GM12873 (cell line): ENCODE results near the gene ZNF575.

Source experiments
- TF ChIP-seq, protein P1 (sequence below): IDR thresholded peaks from 2 replicates; pipeline ENCODE4 v1.5.1; 2012; ENCODE audit warnings: low read depth, mild to moderate bottlenecking, moderate library complexity, low read length, control low read depth; ENCODE audit not compliant: insufficient read depth; ENCODE audit errors: missing control alignments

ZNF575 gene

DNA sequence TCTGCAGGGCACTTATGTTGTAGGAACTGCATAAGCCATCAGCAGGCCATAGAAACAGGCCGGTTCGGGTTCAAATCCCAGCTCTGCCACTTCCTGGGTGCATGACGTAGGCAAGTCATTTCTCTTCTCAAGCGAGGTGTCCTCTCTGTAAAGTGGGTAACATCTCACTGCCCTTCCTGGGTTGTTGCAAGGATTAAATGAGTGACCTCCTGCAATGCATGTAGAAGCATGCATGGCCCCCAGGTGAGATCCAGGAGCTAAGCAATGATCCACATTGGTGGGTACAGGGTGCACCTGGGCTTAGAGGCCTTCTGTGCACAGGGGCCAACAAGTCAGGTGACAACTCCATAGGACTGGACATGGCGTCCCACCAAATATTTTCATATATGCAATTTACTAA lies 42.2 kb upstream of the ZNF575 start:
- TF ChIP-seq, protein P1, sequence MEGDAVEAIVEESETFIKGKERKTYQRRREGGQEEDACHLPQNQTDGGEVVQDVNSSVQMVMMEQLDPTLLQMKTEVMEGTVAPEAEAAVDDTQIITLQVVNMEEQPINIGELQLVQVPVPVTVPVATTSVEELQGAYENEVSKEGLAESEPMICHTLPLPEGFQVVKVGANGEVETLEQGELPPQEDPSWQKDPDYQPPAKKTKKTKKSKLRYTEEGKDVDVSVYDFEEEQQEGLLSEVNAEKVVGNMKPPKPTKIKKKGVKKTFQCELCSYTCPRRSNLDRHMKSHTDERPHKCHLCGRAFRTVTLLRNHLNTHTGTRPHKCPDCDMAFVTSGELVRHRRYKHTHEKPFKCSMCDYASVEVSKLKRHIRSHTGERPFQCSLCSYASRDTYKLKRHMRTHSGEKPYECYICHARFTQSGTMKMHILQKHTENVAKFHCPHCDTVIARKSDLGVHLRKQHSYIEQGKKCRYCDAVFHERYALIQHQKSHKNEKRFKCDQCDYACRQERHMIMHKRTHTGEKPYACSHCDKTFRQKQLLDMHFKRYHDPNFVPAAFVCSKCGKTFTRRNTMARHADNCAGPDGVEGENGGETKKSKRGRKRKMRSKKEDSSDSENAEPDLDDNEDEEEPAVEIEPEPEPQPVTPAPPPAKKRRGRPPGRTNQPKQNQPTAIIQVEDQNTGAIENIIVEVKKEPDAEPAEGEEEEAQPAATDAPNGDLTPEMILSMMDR: no peak

DNA sequence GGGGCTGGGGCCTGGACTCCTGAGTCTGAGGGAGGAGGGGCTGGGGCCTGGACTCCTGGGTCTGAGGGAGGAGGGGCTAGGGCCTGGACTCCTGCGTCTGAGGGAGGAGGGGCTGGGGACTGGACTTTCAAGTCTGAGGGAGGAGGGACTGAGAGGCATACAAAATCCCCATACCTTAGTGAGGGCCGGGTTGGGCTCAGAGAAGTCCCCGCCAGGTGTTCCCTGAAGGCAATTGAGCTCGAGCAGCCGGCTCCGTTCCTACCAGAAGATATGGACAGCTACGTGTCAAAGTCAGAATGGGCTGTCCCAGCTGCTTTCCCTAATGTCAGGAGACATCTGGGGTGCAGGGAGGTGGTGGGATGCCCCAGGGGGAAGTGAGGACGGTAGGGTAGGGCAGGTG lies 37.9 kb upstream of the ZNF575 start:
- TF ChIP-seq, protein P1: no peak

DNA sequence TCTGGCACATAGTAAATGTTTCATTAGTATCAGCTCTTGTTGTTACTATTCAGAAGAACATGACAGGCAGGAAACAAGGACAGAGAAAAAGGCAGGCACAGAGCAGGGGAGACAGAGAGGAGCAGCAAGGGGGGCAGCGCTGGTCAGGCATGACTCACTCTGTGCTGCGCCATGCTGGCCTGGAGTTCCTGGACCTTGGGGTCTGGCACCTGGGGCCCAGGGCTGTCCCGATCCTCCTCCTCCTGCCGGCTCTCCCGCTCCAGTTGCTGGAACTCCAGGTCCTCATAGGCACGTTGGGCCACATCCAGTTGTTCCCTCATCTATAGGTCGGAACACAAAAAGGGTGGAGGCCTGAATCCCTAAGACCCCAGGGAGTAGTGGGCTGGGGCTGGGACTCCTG lies 36.0 kb upstream of the ZNF575 start:
- TF ChIP-seq, protein P1: no peak

DNA sequence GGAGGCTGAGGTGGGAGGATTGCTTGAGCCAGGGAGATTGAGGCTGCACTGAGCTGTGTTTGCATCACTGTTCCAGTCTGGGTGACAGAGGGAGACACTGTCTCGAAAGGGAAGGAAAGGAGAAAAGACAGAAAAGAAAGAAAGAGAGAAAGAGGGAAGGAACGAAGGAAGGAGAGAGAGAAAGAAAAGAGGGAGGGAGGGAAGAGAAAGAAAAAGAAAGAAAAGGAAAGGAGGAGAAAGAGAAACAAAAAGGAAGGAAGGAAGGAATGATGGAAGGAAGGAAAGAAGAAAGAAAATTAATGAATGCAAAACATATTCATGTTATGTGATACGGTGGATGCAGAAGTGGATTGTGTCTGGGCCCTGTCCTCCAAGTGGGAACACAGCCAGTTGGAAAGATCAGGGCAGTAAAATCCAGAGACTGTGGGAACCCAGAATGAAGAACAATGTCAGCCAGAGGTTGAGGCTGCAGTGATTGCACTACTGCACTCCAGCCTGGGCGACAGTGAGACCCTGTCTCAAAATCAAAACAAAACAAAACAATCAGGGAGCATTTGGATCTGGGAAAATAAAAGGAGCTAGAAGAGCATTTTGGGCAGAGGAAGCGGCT lies 34.6 kb upstream of the ZNF575 start:
- TF ChIP-seq, protein P1: no peak

DNA sequence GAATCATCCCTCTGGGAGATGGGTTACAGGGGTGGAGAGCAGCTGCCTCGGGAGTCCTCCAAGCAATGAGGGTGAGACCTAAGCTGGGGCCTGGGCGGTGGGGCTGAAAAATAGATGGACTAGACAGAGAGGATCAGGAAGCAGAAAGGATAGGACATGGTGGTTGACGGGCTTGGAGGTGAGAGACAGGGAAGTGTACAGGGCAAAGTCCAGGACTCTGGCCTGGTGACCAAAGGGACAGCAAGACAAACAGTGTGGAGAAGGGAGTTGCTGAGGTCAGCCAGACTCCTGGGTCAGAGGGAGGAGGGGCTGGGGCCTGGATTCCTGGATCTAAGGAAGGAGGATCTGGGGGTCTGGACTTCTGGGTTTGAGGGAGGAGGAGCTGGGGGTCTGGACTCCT lies 33.9 kb upstream of the ZNF575 start:
- TF ChIP-seq, protein P1: no peak

DNA sequence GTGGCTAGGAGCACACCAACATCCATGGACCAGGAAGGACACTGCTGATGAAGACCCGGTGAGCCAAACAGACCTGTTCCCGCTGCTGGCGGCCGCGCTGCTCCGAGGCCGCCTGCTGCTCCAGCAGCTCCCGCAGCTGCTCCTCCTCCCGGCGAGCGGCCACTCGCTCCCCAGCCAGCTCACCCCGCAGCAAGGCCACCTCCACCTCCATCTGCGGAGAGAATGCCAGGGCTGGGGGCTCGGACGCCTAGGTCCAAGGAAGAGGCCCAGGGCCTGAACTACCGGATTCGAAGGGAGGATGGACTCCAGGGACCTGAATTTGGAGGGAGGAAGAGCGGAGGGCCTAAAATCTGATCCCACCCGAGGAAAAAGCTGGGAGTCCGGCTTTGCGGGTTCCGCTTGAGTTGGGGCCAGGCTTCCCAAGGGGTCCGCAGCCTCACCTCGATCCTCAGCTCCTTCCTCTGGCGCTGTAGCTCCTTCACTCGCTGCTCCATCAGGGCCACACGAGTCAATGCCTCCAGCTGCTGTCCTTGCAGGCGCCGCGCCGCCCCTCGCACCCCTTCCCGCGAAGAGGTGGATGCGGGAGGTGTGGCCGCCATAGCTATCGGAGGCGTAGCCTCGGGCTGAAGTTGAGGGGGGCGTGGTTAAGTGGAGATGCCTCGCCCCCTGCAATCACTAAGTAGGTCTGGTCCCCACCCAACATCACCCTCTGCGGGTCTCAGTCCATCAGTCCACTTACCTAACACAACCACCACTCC lies 31.1 kb upstream of the ZNF575 start:
- TF ChIP-seq, protein P1: no peak

DNA sequence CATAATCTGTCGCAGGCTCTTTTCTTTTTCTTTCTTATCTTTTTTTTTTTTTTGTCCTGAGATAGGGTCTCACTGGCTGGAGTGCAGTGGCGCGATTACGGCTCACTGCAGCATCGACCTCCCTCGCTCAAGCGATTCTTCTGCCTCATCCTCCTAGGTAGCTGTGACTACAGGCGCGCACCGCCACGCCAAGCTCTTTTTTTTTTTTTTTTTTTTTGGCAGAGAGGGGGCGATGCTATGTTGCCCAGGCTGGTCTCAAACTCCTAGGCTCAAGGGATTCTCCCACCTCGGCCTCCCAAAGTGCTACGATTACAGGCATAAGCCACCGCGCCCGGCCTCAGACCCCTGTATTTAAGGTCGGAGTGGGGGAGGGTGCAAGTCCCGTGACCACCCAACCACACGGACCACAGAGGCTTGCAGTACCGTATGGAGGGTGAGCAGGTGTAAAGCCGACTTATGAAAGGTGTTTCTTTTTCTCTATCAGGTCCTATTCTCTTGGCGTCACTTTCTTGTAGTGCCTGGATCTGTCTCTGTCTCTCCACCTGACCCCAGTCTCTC lies 30.5 kb upstream of the ZNF575 start:
- TF ChIP-seq, protein P1: no peak
